CD4-positive, alpha-beta T cell treated with Interleukin-10 for 1 hour (primary cell): ENCODE measurements around the gene FYB1.

ENCODE experiments used
- DNase-seq: peaks from one replicate; pipeline ENCODE4 v3.0.0-alpha.2; 2020

The FYB1 gene

DNA sequence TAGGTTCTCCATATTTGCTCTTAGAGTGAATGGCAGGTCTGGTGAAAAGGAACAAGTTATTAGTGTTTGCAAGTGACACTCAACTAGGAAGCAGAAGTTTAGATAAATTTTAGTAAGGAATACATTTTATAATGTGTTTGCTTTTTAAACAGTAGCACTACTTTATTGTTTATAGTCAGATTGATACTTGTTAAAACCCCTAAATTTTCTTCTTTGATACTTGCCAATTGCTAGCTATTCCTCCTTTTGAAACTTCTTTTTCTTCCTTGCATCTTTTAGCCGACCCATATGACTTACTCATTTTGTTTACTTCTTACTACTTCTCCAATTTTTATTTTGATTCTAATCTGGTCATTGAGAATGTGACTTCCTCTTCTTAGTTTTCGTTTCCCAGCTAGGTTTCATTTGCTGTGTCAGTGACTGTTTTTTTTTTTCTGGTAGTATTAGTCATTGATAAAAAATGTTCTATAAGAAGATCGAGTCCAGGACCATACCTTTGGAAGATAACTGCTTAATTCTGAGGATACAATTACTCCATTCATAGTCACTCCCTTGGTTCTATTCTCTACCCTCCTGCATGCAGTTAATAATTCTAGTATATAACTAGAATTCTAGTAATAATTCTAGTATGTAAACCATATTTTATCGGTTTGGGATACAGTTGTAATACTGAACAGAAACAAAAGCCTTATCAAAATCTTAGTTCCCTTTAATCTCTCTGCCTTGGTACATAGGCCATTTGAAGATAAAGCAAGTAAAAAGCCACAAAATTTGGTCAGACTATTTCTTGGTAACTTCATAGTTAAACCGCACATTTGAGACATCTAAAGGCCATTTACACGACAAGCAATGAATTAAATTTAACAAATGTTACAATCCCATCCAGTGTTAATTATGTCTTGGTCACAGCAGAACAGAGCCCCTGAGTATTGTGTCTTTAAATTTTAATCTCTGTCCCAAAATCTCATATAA is 142.3 kb downstream of the FYB1 start:
- DNase-seq = peak; percentile 16

DNA sequence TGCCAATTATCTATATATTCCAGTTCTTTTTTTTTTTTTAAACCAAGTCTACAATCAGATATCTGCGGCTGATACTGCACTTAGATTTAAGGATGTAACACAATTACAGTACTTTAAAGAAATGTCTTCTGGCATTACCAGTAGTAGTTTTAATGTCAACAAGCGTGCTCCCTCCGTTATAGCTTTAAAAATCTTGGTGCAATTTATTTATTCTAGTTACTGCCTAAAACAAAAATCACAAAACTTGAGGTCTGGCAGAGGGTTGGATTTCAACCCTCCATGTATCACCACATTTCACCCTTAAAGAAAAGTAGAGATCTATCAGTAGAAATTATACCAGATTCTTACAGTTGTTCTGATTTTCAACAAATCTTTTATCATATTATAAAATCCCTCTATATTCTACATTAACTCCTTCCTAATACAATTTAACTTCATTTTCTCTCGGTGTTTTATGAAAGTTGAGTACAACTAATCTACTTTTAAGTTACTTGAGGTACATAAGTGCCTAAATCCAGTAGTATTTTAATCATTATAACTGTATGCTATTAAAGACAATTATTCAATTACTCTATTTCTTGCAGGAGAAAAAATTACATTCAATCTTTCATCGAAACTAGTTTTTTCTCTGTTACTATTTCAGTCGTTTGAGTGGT is 143.1 kb downstream of the FYB1 start:
- DNase-seq = no peak

DNA sequence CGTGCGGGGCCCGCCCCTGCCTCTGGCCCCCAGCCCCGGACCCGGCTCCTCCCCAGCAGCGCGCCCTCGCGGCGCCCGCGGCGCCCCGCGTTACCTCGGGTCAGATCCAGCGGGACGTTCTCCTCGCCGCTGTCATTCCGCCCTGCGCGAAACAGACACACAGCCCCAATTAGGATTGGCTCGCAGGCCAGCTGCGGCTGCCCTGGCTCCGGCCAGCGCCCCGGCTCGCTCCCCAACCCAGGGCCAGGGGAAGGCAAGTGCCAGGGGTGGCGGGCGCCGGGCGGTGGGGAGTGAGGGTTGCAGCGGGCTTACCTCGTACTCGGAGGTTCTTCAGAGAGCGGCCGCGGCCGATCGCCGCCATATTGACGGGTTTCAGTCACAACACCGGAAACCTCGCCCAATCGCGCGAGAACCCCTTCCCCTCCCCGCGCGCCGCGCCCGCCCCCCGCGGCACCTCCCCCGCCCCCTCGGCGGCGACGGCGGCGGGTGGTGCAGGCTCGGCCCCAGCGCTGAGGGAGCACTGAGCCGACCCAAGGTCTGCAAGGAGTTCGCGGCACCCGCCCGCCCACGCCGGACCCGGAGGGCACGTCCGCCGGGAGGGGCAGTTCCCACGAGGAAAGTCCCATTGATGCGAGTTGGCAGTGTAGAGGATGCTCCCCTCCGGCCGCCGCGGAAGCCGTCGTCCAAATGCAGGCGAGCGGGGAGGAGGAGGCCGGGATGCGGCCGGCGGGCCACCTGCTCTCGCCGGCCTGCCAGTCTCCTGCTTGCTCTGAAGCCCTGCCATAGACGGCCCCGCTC is 145.1 kb downstream of the FYB1 start, which contains the start of gene RICTOR:
RICTOR (minus strand) TSS at position 383 of the 798 bp plus-strand sequence; CDS start at position 361, 22 bp downstream.
- DNase-seq = peak; percentile 91

DNA sequence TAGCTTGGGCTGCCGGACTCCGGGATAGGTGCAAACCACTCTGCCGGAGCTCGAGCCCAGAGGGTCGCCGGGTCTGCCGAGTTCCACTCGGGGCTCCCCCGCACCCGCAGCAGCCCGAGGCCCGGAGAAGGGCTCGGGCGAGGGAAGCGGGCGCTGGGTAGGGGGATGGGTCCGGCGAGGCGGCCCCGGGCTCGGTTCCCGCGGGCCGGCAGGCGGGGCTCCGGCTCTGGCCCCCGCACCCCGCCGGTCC is 145.7 kb downstream of the FYB1 start:
- DNase-seq = no peak

DNA sequence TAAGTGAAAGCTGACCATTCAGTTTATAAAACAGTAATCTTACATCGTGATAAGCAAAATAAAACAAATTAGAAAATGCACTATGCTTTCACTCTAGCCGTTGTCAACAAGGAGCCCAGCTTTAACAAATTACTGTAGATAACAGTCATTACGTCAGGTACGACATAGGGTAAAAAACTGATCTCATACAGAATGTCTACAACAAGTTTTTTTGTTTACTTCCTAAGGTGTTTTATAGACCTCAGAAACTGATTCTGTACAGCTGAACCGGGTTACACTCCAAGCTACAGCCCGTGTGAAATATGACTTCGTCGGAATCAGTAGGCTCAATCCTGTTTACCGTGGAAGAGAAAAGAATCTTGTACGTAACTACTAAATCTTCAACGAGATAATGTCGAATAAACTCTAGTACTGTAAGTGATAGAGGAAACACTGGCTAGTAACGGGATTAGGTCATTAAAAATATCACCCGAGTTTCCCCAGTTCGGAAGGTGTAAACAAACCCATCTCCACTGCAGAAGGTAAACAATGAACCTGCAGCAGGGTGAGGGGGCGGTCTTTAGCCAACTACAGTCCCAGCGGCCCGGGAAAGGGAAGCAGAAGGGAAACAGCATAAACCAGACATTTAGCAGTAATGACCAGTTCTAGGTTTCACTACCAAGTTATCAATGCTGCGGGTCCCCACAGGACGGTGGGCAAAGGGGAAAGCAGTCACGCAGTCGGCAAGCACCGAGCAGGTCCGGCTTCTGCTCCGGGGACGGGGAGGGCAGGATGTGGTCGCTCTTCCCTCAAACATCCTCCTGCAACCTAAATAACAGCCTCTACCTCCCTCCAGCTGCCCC is 146.2 kb downstream of the FYB1 start:
- peak; percentile 70 for DNase-seq

DNA sequence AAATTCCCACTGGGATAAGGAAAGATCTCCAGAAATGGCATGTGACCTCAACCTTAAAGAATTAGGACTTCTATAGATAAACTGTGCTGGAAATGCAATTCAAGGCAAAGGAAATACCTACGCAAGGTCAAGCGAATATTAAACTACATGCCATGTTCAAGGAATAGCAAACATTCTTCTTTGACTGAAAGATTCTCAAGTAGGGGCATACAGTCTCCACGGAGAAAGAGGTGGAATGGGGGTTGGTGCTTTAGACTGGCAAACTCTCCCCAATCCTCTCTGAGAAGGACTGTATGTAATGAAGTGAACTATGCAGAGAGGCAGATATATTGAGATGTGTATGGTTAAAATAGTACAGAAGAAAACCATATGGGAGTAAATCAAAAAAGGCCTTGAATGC is 151.3 kb downstream of the FYB1 start:
- no peak for DNase-seq

DNA sequence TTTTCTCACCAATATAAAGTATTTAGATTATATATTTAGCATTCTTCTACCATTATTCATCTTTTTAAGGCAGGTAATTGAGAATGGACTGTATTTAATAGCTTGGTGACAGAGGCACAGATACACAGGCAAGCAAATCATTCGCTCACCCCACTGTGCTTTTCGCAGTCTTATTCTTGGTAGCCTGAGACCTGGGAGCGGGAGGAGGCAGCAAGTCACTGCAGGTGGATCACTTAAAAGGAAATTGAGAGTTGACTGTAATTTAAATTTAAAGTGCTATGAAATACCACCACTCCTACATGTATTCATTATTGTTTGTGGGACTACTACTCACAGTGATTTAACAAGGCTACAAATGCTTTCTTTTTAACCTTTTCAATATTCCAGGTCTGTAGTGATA is 154.9 kb downstream of the FYB1 start:
- no peak for DNase-seq

DNA sequence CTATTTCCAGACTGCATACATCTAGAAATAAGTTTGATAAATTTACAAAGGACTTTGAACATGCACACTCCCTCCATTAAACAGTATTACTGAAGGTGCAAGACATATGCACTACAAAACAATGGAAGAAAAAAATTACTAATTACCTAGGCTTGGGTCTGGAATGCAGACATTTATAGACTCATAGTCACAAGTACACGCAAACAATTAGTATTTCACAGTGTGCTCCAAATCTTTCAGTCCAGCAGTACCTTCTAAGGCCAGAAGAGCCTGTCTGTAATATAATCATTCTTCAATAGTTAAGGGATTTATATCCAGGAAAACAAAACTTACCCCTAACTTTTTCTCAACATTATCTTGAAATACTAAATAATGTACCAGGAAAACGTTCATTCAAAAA is 156.3 kb downstream of the FYB1 start:
- no peak for DNase-seq

DNA sequence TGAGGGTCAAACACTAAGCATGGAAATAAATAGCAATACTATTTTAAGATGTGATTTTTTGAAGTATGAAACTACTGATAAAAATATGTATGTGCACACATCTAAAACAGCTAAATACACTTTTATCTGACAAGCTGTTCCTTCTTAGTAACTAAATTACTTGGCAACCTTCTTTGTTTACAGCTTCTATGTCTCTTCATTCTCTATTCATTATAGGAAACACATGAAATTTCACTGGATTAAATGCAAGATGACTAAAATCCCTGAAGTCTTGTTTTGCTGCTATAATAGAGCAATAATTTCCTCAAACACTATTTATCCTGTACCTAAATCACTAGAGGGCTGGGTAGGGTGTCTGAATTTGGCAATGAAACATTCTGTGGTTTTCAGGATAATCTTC is 156.8 kb downstream of the FYB1 start:
- DNase-seq = no peak

DNA sequence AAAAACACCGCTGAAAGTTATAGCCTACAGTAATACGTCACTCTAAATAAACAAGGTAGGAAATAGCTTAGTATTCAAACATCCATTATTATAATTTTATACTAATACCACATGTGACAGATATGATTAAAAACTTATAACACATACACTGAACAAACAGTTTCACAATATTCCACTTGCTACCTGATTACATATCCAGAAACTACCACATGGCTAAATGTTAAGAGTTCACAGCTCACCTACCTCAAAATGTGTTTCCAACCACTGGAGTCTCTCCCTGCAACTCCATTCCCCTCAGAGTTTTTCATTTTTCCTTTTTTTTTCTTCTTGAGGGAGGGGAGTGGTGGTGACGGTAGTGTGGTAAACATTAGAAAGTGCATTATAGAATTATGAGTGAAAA is 157.3 kb downstream of the FYB1 start:
- DNase-seq = no peak

DNA sequence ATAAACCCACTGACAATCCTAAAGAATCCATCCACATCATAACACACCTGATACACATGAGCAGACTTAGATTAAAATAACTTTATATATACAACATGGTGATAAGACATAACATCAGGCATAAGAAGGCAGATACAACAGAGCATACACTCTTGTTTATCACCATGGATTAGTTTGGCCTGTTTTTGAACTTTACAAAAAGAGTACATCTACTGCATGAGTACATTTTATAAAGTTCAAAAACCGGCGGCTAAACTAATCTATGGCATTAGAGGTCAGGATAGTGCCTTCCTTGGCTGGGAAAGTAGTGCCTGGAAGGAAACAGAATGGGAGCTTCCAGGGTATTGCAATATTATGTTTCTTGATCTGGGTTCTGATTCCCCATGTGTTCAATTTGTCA is 160.3 kb downstream of the FYB1 start:
- no peak for DNase-seq

DNA sequence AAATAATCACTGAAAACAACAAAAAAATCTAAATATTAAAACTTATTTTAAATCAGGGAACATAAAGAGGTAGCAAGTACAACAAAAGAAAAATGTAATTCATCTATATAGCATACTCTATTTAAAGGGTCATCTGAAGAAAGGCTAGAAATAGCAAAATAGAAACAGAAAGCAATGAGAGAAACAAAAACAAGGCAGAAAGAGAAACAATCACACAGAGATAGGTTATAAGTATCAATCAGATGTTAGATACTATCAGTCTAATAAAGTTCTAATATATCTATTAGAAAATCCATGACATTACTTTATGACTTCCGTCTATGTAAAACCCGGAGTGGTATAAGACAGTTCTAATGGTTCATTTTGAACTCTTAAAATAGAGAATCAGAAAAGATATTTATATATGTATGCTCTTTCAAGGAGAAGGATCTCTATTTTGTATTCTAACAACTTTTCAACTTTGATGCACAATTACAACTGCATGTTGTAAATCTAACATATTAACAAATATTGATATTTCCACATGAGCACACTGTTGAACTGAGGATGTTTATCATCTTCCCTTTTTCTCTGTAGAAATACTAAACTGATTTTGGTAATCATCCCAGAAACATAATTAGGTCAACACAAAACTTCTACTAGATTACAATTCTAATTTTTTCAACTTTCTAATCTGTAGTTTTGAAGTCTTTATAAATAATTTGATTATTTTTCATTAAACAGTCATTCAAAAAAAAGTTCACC is 161.0 kb downstream of the FYB1 start:
- DNase-seq = no peak

DNA sequence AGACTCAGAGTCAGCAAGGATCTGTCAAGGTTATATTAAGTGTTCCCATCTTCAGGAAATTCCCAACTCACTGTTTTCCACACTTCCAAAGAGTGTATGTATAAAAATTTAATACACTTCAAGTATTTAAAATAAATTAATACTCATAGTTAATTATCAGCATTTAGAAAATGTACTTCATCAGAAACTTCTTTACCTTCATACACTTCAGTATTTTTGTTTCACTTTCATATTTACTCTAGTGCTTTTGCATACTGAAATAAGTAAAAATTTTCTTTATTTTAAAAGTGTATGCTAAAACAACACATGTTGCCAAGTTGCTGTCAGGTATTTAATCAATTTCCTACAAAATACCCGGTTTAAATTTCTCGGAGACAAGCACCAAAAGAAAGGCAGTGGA is 161.6 kb downstream of the FYB1 start:
- DNase-seq = no peak

DNA sequence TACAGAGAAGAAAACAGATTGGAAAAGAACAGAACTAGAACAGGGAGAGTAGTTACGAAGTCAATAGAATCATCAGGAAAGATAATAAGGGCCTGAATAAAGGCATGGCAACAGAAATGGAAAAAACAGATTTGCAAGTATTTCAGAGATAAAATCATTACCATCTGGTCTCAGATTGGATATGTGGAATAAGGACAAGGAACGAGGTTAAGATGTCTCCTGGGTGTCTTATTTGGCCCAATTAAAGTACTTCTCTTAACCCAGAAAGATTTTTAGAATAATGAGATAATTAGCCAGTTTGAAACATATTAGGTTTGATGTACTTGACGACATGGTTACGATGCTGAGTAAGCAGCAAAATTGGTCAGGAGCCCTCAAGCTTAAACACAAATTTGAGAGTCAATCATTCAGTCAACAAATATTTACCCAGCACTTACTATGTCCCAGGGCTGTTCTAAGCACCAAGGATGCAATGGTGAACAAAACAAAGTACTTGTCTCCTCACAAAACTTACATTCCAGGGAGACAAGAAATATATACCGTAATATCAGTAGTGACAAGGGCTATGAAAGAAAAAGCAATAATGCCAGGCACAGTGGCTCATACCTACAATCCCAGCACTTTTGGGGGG is 163.5 kb downstream of the FYB1 start:
- DNase-seq = no peak
